HFFc6 (cell line): Measurements from ENCODE around the gene POLA2. TPM values are rescaled to one million over a fixed set of nuclear protein-coding genes. Genes with fewer than 3 reads are reported as not detected.

Experiments used
- DNase-seq: peaks from one replicate; pipeline ENCODE4 v3.0.0-alpha.2; 2018
- H3K27ac Mint-ChIP-seq: 2 replicates; pipeline ENCODE4 v1.8.0; 2020; ENCODE audit warnings: mild to moderate bottlenecking, mixed read lengths
- H3K27me3 Mint-ChIP-seq: 2 replicates; pipeline ENCODE4 v1.8.0; 2021; ENCODE audit warnings: mild to moderate bottlenecking, moderate library complexity, mixed read lengths; ENCODE audit not compliant: insufficient read depth
- H3K36me3 Mint-ChIP-seq: 2 replicates; pipeline ENCODE4 v1.8.0; 2021; ENCODE audit warnings: low read depth, mixed read lengths
- H3K4me1 Mint-ChIP-seq: 2 replicates; pipeline ENCODE4 v1.8.0; 2020; ENCODE audit warnings: low read depth, mixed read lengths
- H3K4me3 Mint-ChIP-seq: 2 replicates; pipeline ENCODE4 v1.8.0; 2020; ENCODE audit warnings: mild to moderate bottlenecking, moderate library complexity, mixed read lengths
- H3K9me3 Mint-ChIP-seq: 2 replicates; pipeline ENCODE4 v1.8.0; 2020; ENCODE audit warnings: mild to moderate bottlenecking, mixed read lengths
- CTCF ChIP-seq: fragments of 200-600 bp; sonication (generic); IDR thresholded peaks from 2 replicates; pipeline ENCODE4 v1.5.0; 2021; ENCODE audit warnings: antibody characterized with exemption, mild to moderate bottlenecking
- total RNA-seq, 6 experiments: library from RNA; stranded (reverse); fragmentation: NEBNext Ultra II Directional; extraction: Animal tissue kit (Norgen Biotek cat#: 25700); gene quantifications; 2 replicates in 1 of 6; 3 replicates in 5 of 6; pipeline ENCODE4 v1.2.3, GENCODE V29; 2021

POLA2 gene
- total RNA-seq, 6 experiments from 2014 or later = 8.6 to 18.3 (median 15.3) TPM

GRCh38 chr11:65221026-65221425, 40.7 kb upstream of the POLA2 start:
- no peak for TF ChIP-seq CTCF
- no peak overlapping the region for H3K27ac Mint-ChIP-seq
- DNase-seq = no peak
- H3K9me3 Mint-ChIP-seq = no peaks in the 10 kb centered on the region
- no peaks in the 10 kb centered on the region; the same call in none of the 2 replicates for H3K27me3 Mint-ChIP-seq
- H3K4me1 Mint-ChIP-seq = peaks cover 36% of the 10 kb centered on the region
- no peaks in the 10 kb centered on the region for H3K36me3 Mint-ChIP-seq
- no peak overlapping the region for H3K4me3 Mint-ChIP-seq

- no peak for DNase-seq
- TF ChIP-seq CTCF = no peak
- H3K4me3 Mint-ChIP-seq = no peak overlapping the region
These were observed 38.8 kb upstream of the POLA2 start for GRCh38 chr11:65223011-65223410.

GRCh38 chr11:65224930-65225278, 36.9 kb upstream of the POLA2 start:
- H3K9me3 Mint-ChIP-seq = no peaks in the 10 kb centered on the region
- peak overlapping the region; percentile 84 for H3K4me3 Mint-ChIP-seq
- peak overlapping the region; percentile 72 for H3K27ac Mint-ChIP-seq
- H3K27me3 Mint-ChIP-seq = no peaks in the 10 kb centered on the region
- TF ChIP-seq CTCF = no peak
- DNase-seq = peak; percentile 61
- no peaks in the 10 kb centered on the region; the same call in 1 of the 2 replicates for H3K36me3 Mint-ChIP-seq
- H3K4me1 Mint-ChIP-seq = peaks cover 27% of the 10 kb centered on the region

More at GRCh38 chr11:65223011-65223410, 38.8 kb upstream of the POLA2 start:
- H3K36me3 Mint-ChIP-seq = no peaks in the 10 kb centered on the region
- no peaks in the 10 kb centered on the region for H3K9me3 Mint-ChIP-seq
- peaks cover 39% of the 10 kb centered on the region for H3K4me1 Mint-ChIP-seq
- H3K27me3 Mint-ChIP-seq = no peaks in the 10 kb centered on the region; the same call in none of the 2 replicates
- no peak overlapping the region for H3K27ac Mint-ChIP-seq

GRCh38 chr11:65225279-65226102, 36.3 kb upstream of the POLA2 start:
- TF ChIP-seq CTCF = peak; percentile 72
- peak overlapping the region; percentile 72 for H3K27ac Mint-ChIP-seq
- no peaks in the 10 kb centered on the region; the same call in 1 of the 2 replicates for H3K36me3 Mint-ChIP-seq
- peak overlapping the region; percentile 84 for H3K4me3 Mint-ChIP-seq
- peak; percentile 18 for DNase-seq
- H3K9me3 Mint-ChIP-seq = no peaks in the 10 kb centered on the region
- H3K4me1 Mint-ChIP-seq = peaks cover 21% of the 10 kb centered on the region
- no peaks in the 10 kb centered on the region for H3K27me3 Mint-ChIP-seq

GRCh38 chr11:65226103-65226442, 35.7 kb upstream of the POLA2 start:
- Mint-ChIP-seq H3K9me3 (no peaks in the 10 kb centered on the region), H3K4me1 (peaks cover 18% of the 10 kb centered on the region), H3K36me3 (no peaks in the 10 kb centered on the region; the same call in 1 of the 2 replicates), H3K27me3 (no peaks in the 10 kb centered on the region), H3K4me3 (peak overlapping the region; percentile 84), H3K27ac (no peak overlapping the region)
- DNase-seq = no peak
- TF ChIP-seq CTCF = no peak
